Hypothalamus (tissue), 51 donors: ENCODE results near the gene TNP1.

Experiments
- DNase-seq, 51 donors: peaks; one replicate each; lab custom pipeline; 2025; lab: John Stamatoyannopoulos, UW

Gene TNP1

DNA sequence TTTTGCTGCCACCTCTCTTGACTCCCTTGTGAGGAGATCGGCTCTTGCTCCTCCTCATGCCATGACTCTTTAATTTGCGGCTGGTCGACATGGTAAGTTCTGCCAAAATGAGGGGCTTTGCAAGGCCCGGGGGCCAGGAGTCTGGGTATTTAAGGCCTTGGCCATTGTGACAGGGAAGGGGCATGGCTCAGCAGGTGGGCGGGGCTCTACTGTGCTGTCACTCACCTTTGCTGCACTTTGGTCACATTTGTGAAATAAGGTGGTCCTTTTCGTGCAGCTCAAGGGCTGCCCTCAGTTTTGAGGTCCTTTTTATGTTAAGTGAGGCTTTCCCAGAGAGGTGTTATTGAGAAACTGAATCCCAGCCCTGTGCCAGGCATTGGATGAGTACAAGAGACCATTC lies at the start of gene TNP1:
Gene TNP1 (minus strand): TSS at position 121 of the 400 bp plus-strand sequence. CDS start 30 bp downstream, at position 91.
- no peak for DNase-seq

GRCh38 chr2:216908300-216908699 lies 48.4 kb upstream of the TNP1 start:
- DNase-seq, result no peak

GRCh38 chr2:216905649-216906329 lies 45.9 kb upstream of the TNP1 start:
- no peak for DNase-seq

DNA sequence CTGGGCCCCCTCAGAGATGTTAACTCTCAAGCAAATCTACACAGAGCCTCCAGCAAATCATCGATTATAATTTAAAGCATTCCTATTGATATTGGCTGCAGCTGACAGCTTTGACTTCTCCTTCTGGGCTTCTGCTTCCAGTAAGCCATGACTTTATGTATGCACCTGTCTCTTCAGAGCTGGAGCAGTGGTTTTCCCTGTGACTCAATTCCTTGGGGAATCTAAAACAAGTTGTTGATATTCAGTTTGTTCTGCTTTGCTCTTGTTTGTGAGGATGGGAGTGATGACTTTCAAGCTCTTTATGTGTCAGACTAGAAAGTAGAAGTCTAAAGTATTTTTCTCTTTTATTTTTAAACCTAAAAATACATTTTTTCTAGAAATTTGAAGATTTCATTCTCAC lies 45.1 kb upstream of the TNP1 start:
- DNase-seq, result no peak

- DNase-seq, result no peak
Measured at GRCh38 chr2:216904554-216904953, 44.7 kb upstream of the TNP1 start.

GRCh38 chr2:216903470-216903869 lies 43.6 kb upstream of the TNP1 start:
- DNase-seq, result no peak

- DNase-seq, result no peak
Measured at GRCh38 chr2:216901273-216901672, 41.4 kb upstream of the TNP1 start.

- DNase-seq, result no peak
Measured at GRCh38 chr2:216900406-216900805, 40.5 kb upstream of the TNP1 start.

DNA sequence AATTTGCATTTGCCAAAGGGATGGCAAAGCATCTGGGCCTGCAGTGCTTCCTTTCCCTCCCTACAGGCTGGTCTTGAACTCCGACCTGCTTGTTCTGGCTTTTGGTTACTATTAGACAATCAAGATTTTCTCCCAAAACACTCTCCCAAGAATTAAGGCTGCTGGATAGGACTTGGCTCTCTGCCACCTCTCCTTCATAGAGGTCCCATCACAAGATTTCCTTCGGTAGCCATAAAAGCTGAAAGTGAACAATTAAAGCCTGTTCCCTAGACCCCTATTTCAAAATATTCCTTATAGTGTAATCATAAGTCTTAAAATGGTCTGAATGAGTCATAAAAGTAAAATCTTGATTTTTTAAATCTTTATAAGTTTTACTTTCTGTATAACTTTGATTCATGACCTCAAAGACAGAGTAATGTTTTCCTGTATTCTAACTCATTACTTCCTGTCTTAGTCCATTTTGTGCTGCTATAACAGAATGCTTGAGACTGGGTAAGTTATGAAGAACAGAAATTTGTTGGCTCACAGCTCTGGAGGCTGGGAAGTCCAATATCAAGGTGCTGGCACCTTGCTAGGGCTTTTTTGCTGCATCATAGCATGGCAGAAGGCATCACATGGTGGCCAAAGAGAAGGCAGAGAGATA lies 37.8 kb upstream of the TNP1 start:
- no peak for DNase-seq

DNA sequence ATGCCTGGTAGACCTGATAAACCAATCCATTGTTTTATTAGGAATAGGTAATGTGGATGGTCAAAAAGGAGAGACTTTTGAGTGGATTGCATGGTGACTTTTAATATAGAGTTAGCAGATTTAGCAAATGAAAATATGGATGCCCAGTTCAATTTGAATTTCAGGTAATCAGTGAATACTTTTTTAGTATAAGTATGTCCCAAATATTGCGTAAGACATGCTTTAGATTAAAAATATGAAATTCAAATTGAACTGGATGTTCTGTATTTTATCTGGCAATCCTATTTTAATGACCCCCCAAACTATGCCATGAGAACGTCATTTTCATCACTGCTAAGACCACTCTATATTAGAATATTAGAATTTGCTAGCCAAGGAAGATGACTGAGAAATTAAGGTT lies 30.3 kb upstream of the TNP1 start:
- DNase-seq, result no peak

DNA sequence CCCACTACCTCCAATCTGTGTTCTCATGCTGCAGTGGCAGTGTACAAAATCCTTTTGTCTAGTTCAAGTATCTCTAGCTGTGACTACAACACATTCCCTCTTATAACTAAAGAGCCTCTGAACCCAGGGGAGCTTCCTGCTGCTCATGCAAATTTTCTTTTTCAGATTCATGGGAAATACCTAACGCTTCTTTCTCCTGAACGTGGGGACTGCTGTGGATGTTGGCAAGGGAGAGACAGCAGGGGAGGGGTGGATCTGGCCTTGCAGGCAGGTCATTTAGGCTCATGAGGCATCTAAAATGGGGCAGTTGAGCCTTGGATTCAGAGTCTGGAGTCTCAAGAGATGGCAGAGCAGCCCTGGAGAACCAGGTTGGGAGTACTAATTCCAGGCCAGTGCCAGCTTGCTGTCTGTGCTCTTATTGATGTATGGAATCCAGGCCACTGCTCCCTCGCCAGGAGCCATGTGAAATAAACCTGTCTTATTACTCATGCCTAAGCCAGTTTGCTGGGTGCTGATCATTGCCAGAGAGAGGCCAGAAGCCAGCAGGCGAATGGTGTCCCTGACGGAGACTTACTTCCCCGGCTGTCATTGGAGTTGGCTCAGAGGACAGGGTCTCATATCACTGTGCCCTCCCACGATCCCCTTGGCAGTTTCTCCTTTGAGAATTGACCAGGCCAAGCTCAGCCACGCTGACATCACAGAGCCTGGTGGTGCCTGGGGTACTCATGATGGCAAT lies 29.2 kb upstream of the TNP1 start:
- DNase-seq, result no peak

- DNase-seq, result no peak
Measured at GRCh38 chr2:216888081-216888480, 28.2 kb upstream of the TNP1 start.

- DNase-seq, result no peak
Measured at GRCh38 chr2:216887138-216887537, 27.3 kb upstream of the TNP1 start.

DNA sequence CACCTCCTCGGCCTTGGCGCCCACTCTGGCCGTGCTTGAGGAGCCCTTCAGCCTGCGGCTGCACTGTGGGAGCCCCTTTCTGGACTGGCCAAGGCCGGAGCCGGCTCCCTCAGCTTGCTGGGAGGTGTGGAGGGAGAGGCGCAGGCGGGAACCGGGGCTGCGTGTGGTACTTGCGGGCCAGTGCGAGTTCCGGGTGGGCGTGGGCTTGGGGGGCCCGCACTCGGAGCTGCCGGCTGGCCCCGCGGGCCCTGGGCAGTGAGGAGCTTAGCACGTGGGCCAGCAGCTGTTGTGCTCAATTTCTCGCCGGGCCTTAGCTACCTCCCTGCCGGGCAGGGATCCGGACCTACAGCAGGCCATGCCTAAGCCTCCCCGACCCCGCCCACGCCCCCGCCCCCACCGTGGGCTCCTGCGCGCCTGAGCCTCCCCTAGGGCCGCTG lies 25.3 kb upstream of the TNP1 start:
- no peak for DNase-seq

- no peak for DNase-seq
Measured at GRCh38 chr2:216884347-216884746, 24.5 kb upstream of the TNP1 start.

- DNase-seq, result no peak
Measured at GRCh38 chr2:216882876-216883275, 23.0 kb upstream of the TNP1 start.

DNA sequence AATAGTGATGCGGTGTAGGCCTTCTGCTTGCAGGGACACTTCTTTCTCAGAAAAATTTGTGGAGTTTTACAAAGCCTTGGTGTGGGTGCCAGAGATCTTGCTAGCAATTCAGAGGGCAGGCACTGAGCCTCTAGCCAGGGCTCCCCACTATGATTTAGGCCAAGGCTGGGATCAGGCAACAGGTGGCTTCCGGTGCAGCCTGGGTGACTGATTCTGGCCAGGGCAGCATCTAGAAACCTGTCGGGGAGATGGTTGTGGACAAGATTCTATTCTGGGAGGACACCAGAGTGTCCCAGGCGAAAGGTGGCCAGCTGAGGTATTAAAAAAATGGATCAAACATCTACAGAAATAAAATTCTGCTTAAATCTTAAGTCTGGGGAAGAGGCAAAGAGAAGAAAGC lies 21.5 kb upstream of the TNP1 start:
- DNase-seq, result no peak

- no peak for DNase-seq
Measured at GRCh38 chr2:216880509-216881184, 20.8 kb upstream of the TNP1 start.

- no peak for DNase-seq
Measured at GRCh38 chr2:216879727-216880508, 20.1 kb upstream of the TNP1 start.

- DNase-seq, result no peak
Measured at GRCh38 chr2:216878072-216878471, 18.2 kb upstream of the TNP1 start.
